Endothelial cell of umbilical vein (primary cell): ENCODE results near the gene BZW1. TPM values are rescaled to one million over a fixed set of nuclear protein-coding genes. Genes with fewer than 3 reads are reported as not detected.

Experiments used
- BruUV-seq: library from RNA; stranded (reverse); fragments of 400-500 nt; replicated peaks from 2 replicates; lab custom pipeline; 2021; lab: Mats Ljungman, UMichigan
- CTCF ChIA-PET: fragments of 300-600, 350-600 bp; sonication (Branson Sonifier 250); formaldehyde crosslinking; loops from one replicate; lab custom pipeline; 2021; ENCODE audit warnings: antibody characterized with exemption, inconsistent platforms; lab: Charles Lee
- POLR2A ChIA-PET: fragments of 300-600, 350-600 bp; sonication (Branson Sonifier 250); formaldehyde crosslinking; loops from one replicate; lab custom pipeline; 2021; ENCODE audit warnings: antibody characterized with exemption, inconsistent platforms; lab: Charles Lee
- DNase-seq: peaks from one replicate; pipeline ENCODE4 v3.0.0-alpha.2; 2011; ENCODE audit warnings: low read depth, low spot score
- FAIRE-seq: peaks from 2 replicates; lab custom pipeline; 2011; peaks lifted over from hg19 to GRCh38; lab: Jason Lieb, UNC
- H2AFZ ChIP-seq: 2 replicates; pipeline ENCODE4 v1.6.0; 2012; ENCODE audit warnings: low read depth, low read length, control low read depth, inconsistent platforms
- H3K27ac ChIP-seq: 2 replicates; pipeline ENCODE4 v1.5.1; 2011; ENCODE audit warnings: low read depth, mild to moderate bottlenecking, control low read depth, low read length, moderate library complexity; ENCODE audit not compliant: insufficient read depth
- H3K27me3 ChIP-seq, 2 experiments: 2 replicates each; pipeline versions ENCODE4 v1.6.0 to v1.6.1; 2011; ENCODE audit warnings: low read length in 2 of 2, mixed read lengths in 1 of 2; ENCODE audit not compliant: control insufficient read depth in 2 of 2, insufficient read depth in 2 of 2
- H3K36me3 ChIP-seq, 2 experiments: 2 replicates in 1 of 2; 3 replicates in 1 of 2; pipeline ENCODE4 v1.5.1; 2011; ENCODE audit warnings: low read length in 2 of 2, mild to moderate bottlenecking in 1 of 2, moderate library complexity in 1 of 2; ENCODE audit not compliant: control insufficient read depth in 2 of 2, insufficient read depth in 2 of 2; ENCODE audit errors: extremely low read depth in 1 of 2
- H3K4me1 ChIP-seq: 3 replicates; pipeline ENCODE4 v1.5.1; 2011; ENCODE audit warnings: mild to moderate bottlenecking, low read length; ENCODE audit not compliant: control insufficient read depth, insufficient read depth; ENCODE audit errors: extremely low read depth
- H3K4me2 ChIP-seq: 2 replicates; pipeline ENCODE4 v1.6.1; 2011; ENCODE audit warnings: low read length, control low read depth, mixed read lengths; ENCODE audit not compliant: insufficient read depth
- H3K4me3 ChIP-seq, 3 experiments: fragments of 200-600 bp in 1 of 3; sonication (generic), shearing (Covaris generic) in 1 of 3; replicated peaks in 1 of 3; 2 replicates each; pipeline ENCODE4 v1.5.1; 2011 to 2016; ENCODE audit warnings: control low read depth in 3 of 3, low read length in 3 of 3, mild to moderate bottlenecking in 2 of 3, inconsistent platforms in 1 of 3, low read depth in 1 of 3, moderate library complexity in 1 of 3; ENCODE audit not compliant: insufficient read depth in 1 of 3
- H3K79me2 ChIP-seq: 2 replicates; pipeline ENCODE4 v1.6.0; 2012; ENCODE audit warnings: low read length, inconsistent platforms; ENCODE audit not compliant: control insufficient read depth, insufficient read depth
- H3K9ac ChIP-seq: replicated peaks from 2 replicates; pipeline ENCODE3; 2011; ENCODE audit warnings: low read length, control low read depth; ENCODE audit not compliant: insufficient read depth; ENCODE audit errors: extremely low read depth
- H3K9me1 ChIP-seq: replicated peaks from 3 replicates; pipeline ENCODE4 v1.6.0; 2011; ENCODE audit warnings: mild to moderate bottlenecking, low read length; ENCODE audit not compliant: control insufficient read depth, insufficient read depth; ENCODE audit errors: extremely low read depth
- H3K9me3 ChIP-seq: replicated peaks from 2 replicates; pipeline ENCODE4 v1.5.1; 2012; ENCODE audit warnings: low read length, inconsistent platforms; ENCODE audit not compliant: control insufficient read depth, insufficient read depth
- H4K20me1 ChIP-seq: replicated peaks from 2 replicates; pipeline ENCODE3; 2011; ENCODE audit warnings: mild to moderate bottlenecking, low read length; ENCODE audit not compliant: control insufficient read depth, insufficient read depth; ENCODE audit errors: extremely low read depth
- CTCF ChIP-seq, 2 donors: IDR thresholded peaks; 1 replicate in 1 of 2; 2 replicates in 1 of 2; pipeline ENCODE4 v1.5.1; 2011; ENCODE audit warnings: low read length in 2 of 2, mild to moderate bottlenecking in 2 of 2, moderate library complexity in 2 of 2, control low read depth in 1 of 2, inconsistent platforms in 1 of 2, low read depth in 1 of 2; ENCODE audit not compliant: insufficient read depth in 1 of 2; ENCODE audit errors: extremely low read depth in 1 of 2
- EZH2 ChIP-seq: IDR thresholded peaks from 2 replicates; pipeline ENCODE4 v1.6.1; 2012; ENCODE audit warnings: borderline replicate concordance, low read depth, mild to moderate bottlenecking, moderate library complexity, low read length, inconsistent platforms; ENCODE audit not compliant: severe bottlenecking
- FOS ChIP-seq: IDR thresholded peaks from 2 replicates; pipeline ENCODE4 v1.6.1; 2011; ENCODE audit warnings: mild to moderate bottlenecking, low read length, moderate library complexity, borderline replicate concordance; ENCODE audit not compliant: insufficient read depth
- GATA2 ChIP-seq: IDR thresholded peaks from 2 replicates; pipeline ENCODE4 v1.7.0; 2011; ENCODE audit warnings: low read depth, mild to moderate bottlenecking, moderate library complexity, mixed read lengths, low read length; ENCODE audit not compliant: insufficient read length, insufficient read depth
- JUN ChIP-seq: IDR thresholded peaks from 2 replicates; pipeline ENCODE4 v1.6.1; 2011; ENCODE audit warnings: borderline replicate concordance, low read depth; ENCODE audit not compliant: insufficient read length, insufficient read depth
- MAX ChIP-seq: IDR thresholded peaks from 2 replicates; pipeline ENCODE4 v1.6.1; 2011; ENCODE audit not compliant: insufficient read depth, insufficient read length
- MYC ChIP-seq: IDR thresholded peaks from one replicate; pipeline ENCODE4 v1.6.1; 2011; ENCODE audit warnings: mild to moderate bottlenecking, low read depth, low read length
- POLR2A ChIP-seq: IDR thresholded peaks from 2 replicates; pipeline ENCODE4 v1.6.1; 2012; ENCODE audit warnings: low read depth, mild to moderate bottlenecking, control low read depth, low read length
- POLR2AphosphoS5 ChIP-seq: IDR thresholded peaks from 2 replicates; pipeline ENCODE4 v1.6.1; 2012; ENCODE audit warnings: low read depth, mild to moderate bottlenecking, control low read depth, low read length, moderate library complexity; ENCODE audit not compliant: insufficient read depth
- dilution Hi-C: fragments of 300-500 bp; cut with MboI; formaldehyde crosslinking; loops from one replicate; pipeline ENCODE4 v1.15.0; 2019; ENCODE audit warnings: low sequenced_read_pairs; ENCODE audit not compliant: extremely low pct_ligation_motif_present
- intact Hi-C: fragments of 100-400 bp; cut with micrococcal nuclease; formaldehyde crosslinking; loops from one replicate; pipeline ENCODE4 v1.10.0; 2022
- polyA plus RNA-seq, 4 experiments: library from polyadenylated mRNA; depleted of rRNA in 3 of 4; stranded (reverse) in 3 of 4; unstranded in 1 of 4; fragments of >200 nt; gene quantifications; 2 replicates each; pipeline versions ENCODE4 v1.2.1 to v1.2.3, GENCODE V29; 2011 to 2012; ENCODE audit warnings: missing spikeins in 1 of 4
- total RNA-seq: library from RNA; stranded (reverse); gene quantifications from 2 replicates; pipeline ENCODE4 v1.2.3, GENCODE V29; 2021

BZW1 gene
- total and polyA plus RNA-seq, 2 donors (not counting 3 experiments of a cell fraction or from before 2014, with no cell fraction given) = 174 to 353 TPM

GRCh38 chr2:200852605-200853004, 40.9 kb downstream of the BZW1 start:
- no peak for DNase-seq
- Histone ChIP-seq H3K9me1 (no peaks in the 10 kb centered on the region), H3K27ac (no peak overlapping the region), H3K4me1 (no peaks in the 10 kb centered on the region), H3K9ac (no peak overlapping the region), H3K79me2 (peaks cover 12% of the 10 kb centered on the region), H4K20me1 (peaks cover 9% of the 10 kb centered on the region), H3K4me3 (no peak overlapping the region), H3K9me3 (no peaks in the 10 kb centered on the region), H2AFZ (no peak overlapping the region), H3K4me2 (no peak overlapping the region), H3K36me3 (peaks cover 40 to 47% of the 10 kb centered on the region in 2 experiments), H3K27me3 (no peaks in the 10 kb centered on the region)
- FAIRE-seq = no peak
- CTCF ChIA-PET = interaction anchor here (1.0 to 1.3 kb wide), 2 partner anchors 11 to 325 kb away, joined by 3 read pairs; partner anchors contain the start of gene CLK1
- BruUV-seq = no TSS peak
- intact Hi-C loops = no loop called here
- POLR2A ChIA-PET = interaction anchor here (0.6 kb wide), 1 partner anchor 33 kb away, joined by 3 read pairs; no protein-coding TSS in a partner anchor
- dilution Hi-C loops = no loop called here
- TF ChIP-seq POLR2AphosphoS5 (no peak), JUN (no peak), GATA2 (no peak), MYC (no peak), MAX (no peak), FOS (no peak), CTCF (IDR thresholded peaks at IDR 0.05; ENCODE audit: extremely low read depth in 1 of 2, insufficient read depth in 1 of 2, low read depth in 1 of 2, low read length in 2 of 2) (no peak), POLR2A (no peak), EZH2 (no peak)
